ENCODE measurements around the gene SCN5A. TPM values are rescaled to one million over a fixed set of nuclear protein-coding genes. Genes with fewer than 3 reads are reported as not detected.

Gene SCN5A
- total RNA-seq, 1 experiment from 2014 or later, result 0.54 TPM

DNA sequence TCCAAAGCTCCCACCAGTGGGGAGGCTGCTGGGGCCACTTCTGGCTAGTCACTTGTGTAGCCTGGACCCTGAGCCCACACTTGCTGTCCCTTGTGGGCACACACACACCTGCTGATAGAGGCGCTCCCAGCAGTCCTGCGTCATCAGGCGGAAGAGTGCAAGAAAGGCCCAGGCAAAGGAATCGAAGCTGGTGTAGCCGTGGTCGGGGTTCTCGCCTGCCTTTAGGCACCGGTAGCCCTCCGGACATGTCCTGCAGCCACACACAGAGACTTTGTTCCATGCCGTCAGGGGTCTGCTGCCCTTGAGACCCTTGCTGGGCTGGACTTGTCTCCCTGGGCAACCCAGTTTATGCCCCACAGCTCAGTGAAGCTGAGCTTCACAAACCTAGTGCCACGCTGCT lies 42.9 kb downstream of the SCN5A start:
- H3K4me1 ChIP-seq (ENCODE audit: insufficient read depth, low read length, poor library complexity, severe bottlenecking), result no peaks in the 10 kb centered on the region
- no peaks in the 10 kb centered on the region for H3K9me3 ChIP-seq (ENCODE audit: low read depth, low read length, poor library complexity, severe bottlenecking)
- no peak for TF ChIP-seq EZH2 (IDR thresholded peaks at IDR 0.05; ENCODE audit: borderline replicate concordance, low read depth, low read length, poor library complexity, severe bottlenecking)
- TF ChIP-seq CTCF (conservative IDR thresholded peaks at IDR 0.05; ENCODE audit: low read depth, low read length), result no peak
- ChIA-PET POLR2A (ENCODE audit: low non-redundant PET) (no interaction called here), CTCF (no interaction called here)
- H3K27me3 ChIP-seq (replicated peaks; ENCODE audit: insufficient read depth, low read depth, low read length, poor library complexity), result no peaks in the 10 kb centered on the region
- no peaks in the 10 kb centered on the region for H3K36me3 ChIP-seq (ENCODE audit: insufficient read depth, low read length, poor library complexity, severe bottlenecking)
- BruUV-seq (replicated peaks), result no TSS peak
- intact Hi-C loops (cut with micrococcal nuclease; ENCODE audit: unreplicated experiment), result no loop called here
- no peak overlapping the region for H3K27ac ChIP-seq (ENCODE audit: low read depth, low read length, poor library complexity, severe bottlenecking)
- no peak for DNase-seq (ENCODE audit: low spot score)
- no peak overlapping the region for H3K4me3 ChIP-seq (ENCODE audit: low read depth, low read length, poor library complexity, severe bottlenecking)

DNA sequence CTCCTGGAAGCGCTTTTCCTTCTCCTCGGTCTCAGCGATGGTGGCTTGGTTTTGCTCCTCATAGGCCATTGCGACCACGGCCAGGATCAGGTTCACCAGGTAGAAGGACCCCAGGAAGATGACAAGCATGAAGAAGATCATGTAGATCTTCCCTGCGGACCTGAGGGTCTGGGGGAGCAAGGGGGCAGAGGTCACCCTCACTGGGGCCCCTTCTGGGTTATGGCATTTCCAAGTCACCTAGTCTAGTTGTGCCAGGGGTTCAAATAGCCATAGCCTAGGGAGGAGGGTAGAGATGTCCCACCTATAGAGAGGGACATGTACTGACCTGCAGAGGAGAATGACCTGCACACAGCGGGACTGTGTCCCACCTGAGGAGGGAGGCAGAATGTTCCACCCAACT lies 43.5 kb downstream of the SCN5A start:
- no peak for TF ChIP-seq CTCF (conservative IDR thresholded peaks at IDR 0.05; ENCODE audit: low read depth, low read length)
- TF ChIP-seq EZH2 (IDR thresholded peaks at IDR 0.05; ENCODE audit: borderline replicate concordance, low read depth, low read length, poor library complexity, severe bottlenecking), result no peak
- BruUV-seq (replicated peaks), result no TSS peak
- no peaks in the 10 kb centered on the region for H3K36me3 ChIP-seq (ENCODE audit: insufficient read depth, low read length, poor library complexity, severe bottlenecking)
- H3K9me3 ChIP-seq (ENCODE audit: low read depth, low read length, poor library complexity, severe bottlenecking), result no peaks in the 10 kb centered on the region
- ChIA-PET CTCF (no interaction called here), POLR2A (ENCODE audit: low non-redundant PET) (no interaction called here)
- no peaks in the 10 kb centered on the region for H3K27me3 ChIP-seq (replicated peaks; ENCODE audit: insufficient read depth, low read depth, low read length, poor library complexity)
- DNase-seq (ENCODE audit: low spot score), result no peak
- H3K4me1 ChIP-seq (ENCODE audit: insufficient read depth, low read length, poor library complexity, severe bottlenecking), result no peaks in the 10 kb centered on the region
- intact Hi-C loops (cut with micrococcal nuclease; ENCODE audit: unreplicated experiment), result no loop called here
- no peak overlapping the region for H3K27ac ChIP-seq (ENCODE audit: low read depth, low read length, poor library complexity, severe bottlenecking)
- H3K4me3 ChIP-seq (ENCODE audit: low read depth, low read length, poor library complexity, severe bottlenecking), result no peak overlapping the region

- TF ChIP-seq EZH2 (IDR thresholded peaks at IDR 0.05; ENCODE audit: borderline replicate concordance, low read depth, low read length, poor library complexity, severe bottlenecking), result no peak
- TF ChIP-seq CTCF (conservative IDR thresholded peaks at IDR 0.05; ENCODE audit: low read depth, low read length), result no peak
- no peaks in the 10 kb centered on the region for H3K4me1 ChIP-seq (ENCODE audit: insufficient read depth, low read length, poor library complexity, severe bottlenecking)
- no peaks in the 10 kb centered on the region for H3K36me3 ChIP-seq (ENCODE audit: insufficient read depth, low read length, poor library complexity, severe bottlenecking)
- H3K9me3 ChIP-seq (ENCODE audit: low read depth, low read length, poor library complexity, severe bottlenecking), result no peaks in the 10 kb centered on the region
- intact Hi-C loops (cut with micrococcal nuclease; ENCODE audit: unreplicated experiment), result no loop called here
- H3K4me3 ChIP-seq (ENCODE audit: low read depth, low read length, poor library complexity, severe bottlenecking), result no peak overlapping the region
- ChIA-PET POLR2A (ENCODE audit: low non-redundant PET) (no interaction called here), CTCF (no interaction called here)
- H3K27ac ChIP-seq (ENCODE audit: low read depth, low read length, poor library complexity, severe bottlenecking), result no peak overlapping the region
- no peaks in the 10 kb centered on the region for H3K27me3 ChIP-seq (replicated peaks; ENCODE audit: insufficient read depth, low read depth, low read length, poor library complexity)
- no TSS peak for BruUV-seq (replicated peaks)
- DNase-seq (ENCODE audit: low spot score), result no peak
These were observed 45.2 kb downstream of the SCN5A start for GRCh38 chr3:38604246-38604645.

All from A673 (cell line).